Esophagus muscularis mucosa (tissue), 4 donors: ENCODE measurements around the gene YIPF6. TPM values are rescaled to one million over a fixed set of nuclear protein-coding genes. Genes with fewer than 3 reads are reported as not detected.

ENCODE experiments used
- DNase-seq: peaks from one replicate; pipeline ENCODE4 v3.0.0-alpha.2; 2017; ENCODE audit errors: extremely low spot score
- H3K27ac ChIP-seq, 4 donors: fragments of 200-600 bp; sonication (generic); replicated peaks in 1 of 4; 1 replicate in 3 of 4; 2 replicates in 1 of 4; pipeline ENCODE4 v1.5.1; 2016 to 2019; ENCODE audit warnings: mild to moderate bottlenecking in 1 of 4
- H3K27me3 ChIP-seq, 4 donors: fragments of 200-600 bp; sonication (generic); one replicate each; pipeline versions ENCODE4 v1.5.1 to v1.6.0; 2016 to 2019
- H3K36me3 ChIP-seq, 4 donors: fragments of 200-600 bp; sonication (generic); one replicate each; pipeline ENCODE4 v1.5.1; 2016 to 2019
- H3K4me1 ChIP-seq, 4 donors: fragments of 200-600 bp; sonication (generic); one replicate each; pipeline ENCODE4 v1.5.1; 2016 to 2019
- H3K4me3 ChIP-seq, 4 donors: fragments of 200-600 bp; sonication (generic); 1 replicate in 2 of 4; 2 replicates in 2 of 4; pipeline ENCODE4 v1.5.1; 2016 to 2019; ENCODE audit warnings: mild to moderate bottlenecking in 4 of 4, moderate library complexity in 1 of 4
- H3K9me3 ChIP-seq, 4 donors: fragments of 200-600 bp; sonication (generic); 1 replicate in 3 of 4; 2 replicates in 1 of 4; pipeline ENCODE4 v1.5.1; 2016 to 2019
- EP300 ChIP-seq: sonication (generic); formaldehyde crosslinking; IDR thresholded peaks from one replicate; pipeline ENCODE4 v1.6.1; 2017; ENCODE audit warnings: antibody characterized with exemption
- POLR2A ChIP-seq: fragments of 450-650 bp; IDR thresholded peaks from one replicate; pipeline ENCODE4 v1.6.1; 2017; ENCODE audit warnings: antibody characterized with exemption, moderate library complexity, mild to moderate bottlenecking, low read depth
- POLR2AphosphoS5 ChIP-seq, 2 donors: sonication (generic); formaldehyde crosslinking; IDR thresholded peaks; one replicate each; pipeline ENCODE4 v1.6.1; 2017; ENCODE audit warnings: antibody characterized with exemption in 2 of 2
- WGBS: methylation state at CpG from one replicate; pipeline ENCODE4 v1.1.5; 2018; 5-methylcytosine and 5-hydroxymethylcytosine counted together
- intact Hi-C: fragments of 100-400 bp; cut with DNase I; formaldehyde crosslinking; loops from one replicate; pipeline ENCODE4 v1.15.1; 2023
- total RNA-seq, 4 donors: library from RNA; depleted of rRNA; stranded (reverse); fragments of >200 nt; gene quantifications; one replicate each; pipeline versions ENCODE4 v1.1.0 to v1.2.1, GENCODE V29; 2016
- TF ChIP-seq, protein P1 (sequence below), 3 experiments: fragments of 200-600 bp in 2 of 3; fragments of 450-650 bp in 1 of 3; sonication (generic) in 2 of 3; IDR thresholded peaks; one replicate each; pipeline ENCODE4 v1.5.1; 2017 to 2019; ENCODE audit warnings: antibody characterized with exemption in 3 of 3, mild to moderate bottlenecking in 2 of 3, moderate library complexity in 1 of 3

Gene YIPF6
- total RNA-seq, 4 donors from 2014 or later: 22.4 to 28.5 (median 24.5) TPM

DNA sequence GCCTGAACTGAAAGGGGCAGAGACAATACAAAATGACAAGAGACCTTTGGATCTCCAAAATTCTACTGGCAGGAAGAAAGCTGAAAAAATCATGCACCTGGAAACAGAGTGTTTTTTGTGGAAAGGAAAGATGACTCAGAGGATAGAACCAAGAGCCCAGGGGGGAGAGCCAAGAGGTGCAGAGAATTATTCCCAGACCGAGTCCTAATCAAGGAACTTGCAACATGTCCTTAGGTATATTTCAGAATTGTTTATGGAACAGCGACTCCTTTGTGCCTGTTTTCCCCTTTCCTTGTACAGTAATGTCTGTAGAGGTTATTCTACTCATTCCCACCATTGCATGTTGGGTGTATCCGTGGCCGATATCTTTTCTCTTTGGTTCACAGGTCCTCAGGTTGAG is 71.7 kb downstream of the YIPF6 start:
- H3K36me3 ChIP-seq: no peaks in the 10 kb centered on the region
- intact Hi-C loops: no loop called here
- no peaks in the 10 kb centered on the region for H3K4me1 ChIP-seq
- no peaks in the 10 kb centered on the region for H3K27me3 ChIP-seq
- no peak overlapping the region for H3K4me3 ChIP-seq
- H3K9me3 ChIP-seq: no peaks in the 10 kb centered on the region
- DNase-seq: no peak
- H3K27ac ChIP-seq: no peak overlapping the region
- TF ChIP-seq POLR2AphosphoS5 (IDR thresholded peaks at IDR 0.05) (no peak), POLR2A (no peak), EP300 (no peak)
- TF ChIP-seq, protein P1, sequence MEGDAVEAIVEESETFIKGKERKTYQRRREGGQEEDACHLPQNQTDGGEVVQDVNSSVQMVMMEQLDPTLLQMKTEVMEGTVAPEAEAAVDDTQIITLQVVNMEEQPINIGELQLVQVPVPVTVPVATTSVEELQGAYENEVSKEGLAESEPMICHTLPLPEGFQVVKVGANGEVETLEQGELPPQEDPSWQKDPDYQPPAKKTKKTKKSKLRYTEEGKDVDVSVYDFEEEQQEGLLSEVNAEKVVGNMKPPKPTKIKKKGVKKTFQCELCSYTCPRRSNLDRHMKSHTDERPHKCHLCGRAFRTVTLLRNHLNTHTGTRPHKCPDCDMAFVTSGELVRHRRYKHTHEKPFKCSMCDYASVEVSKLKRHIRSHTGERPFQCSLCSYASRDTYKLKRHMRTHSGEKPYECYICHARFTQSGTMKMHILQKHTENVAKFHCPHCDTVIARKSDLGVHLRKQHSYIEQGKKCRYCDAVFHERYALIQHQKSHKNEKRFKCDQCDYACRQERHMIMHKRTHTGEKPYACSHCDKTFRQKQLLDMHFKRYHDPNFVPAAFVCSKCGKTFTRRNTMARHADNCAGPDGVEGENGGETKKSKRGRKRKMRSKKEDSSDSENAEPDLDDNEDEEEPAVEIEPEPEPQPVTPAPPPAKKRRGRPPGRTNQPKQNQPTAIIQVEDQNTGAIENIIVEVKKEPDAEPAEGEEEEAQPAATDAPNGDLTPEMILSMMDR (IDR thresholded peaks at IDR 0.05): no peak
- WGBS: 78% methylated on average over 4 of the region's 4 CpGs

DNA sequence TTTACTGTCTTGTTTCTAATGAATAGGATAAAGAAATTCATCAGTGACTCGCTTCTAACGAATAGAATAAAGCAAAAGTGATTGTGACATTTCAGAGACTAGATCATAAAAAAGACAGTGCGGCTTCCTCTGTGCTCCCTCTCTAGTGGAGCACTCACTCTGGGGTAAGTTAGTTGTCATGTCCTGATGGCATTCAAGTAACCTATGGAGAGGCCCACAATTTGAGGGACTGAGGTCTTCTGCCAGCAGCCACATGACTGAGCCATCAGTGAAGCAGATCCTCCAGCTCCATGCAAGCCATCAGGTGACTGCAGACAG is 72.4 kb downstream of the YIPF6 start:
- Histone ChIP-seq H3K36me3 (no peaks in the 10 kb centered on the region), H3K9me3 (no peaks in the 10 kb centered on the region), H3K27me3 (no peaks in the 10 kb centered on the region), H3K27ac (no peak overlapping the region), H3K4me3 (no peak overlapping the region), H3K4me1 (no peaks in the 10 kb centered on the region)
- WGBS: 75% methylated on average over 3 of the region's 3 CpGs
- DNase-seq: no peak
- intact Hi-C loops: no loop called here
- TF ChIP-seq, protein P1 (IDR thresholded peaks at IDR 0.05): no peak
- TF ChIP-seq POLR2AphosphoS5 (IDR thresholded peaks at IDR 0.05) (no peak), EP300 (no peak), POLR2A (no peak)

DNA sequence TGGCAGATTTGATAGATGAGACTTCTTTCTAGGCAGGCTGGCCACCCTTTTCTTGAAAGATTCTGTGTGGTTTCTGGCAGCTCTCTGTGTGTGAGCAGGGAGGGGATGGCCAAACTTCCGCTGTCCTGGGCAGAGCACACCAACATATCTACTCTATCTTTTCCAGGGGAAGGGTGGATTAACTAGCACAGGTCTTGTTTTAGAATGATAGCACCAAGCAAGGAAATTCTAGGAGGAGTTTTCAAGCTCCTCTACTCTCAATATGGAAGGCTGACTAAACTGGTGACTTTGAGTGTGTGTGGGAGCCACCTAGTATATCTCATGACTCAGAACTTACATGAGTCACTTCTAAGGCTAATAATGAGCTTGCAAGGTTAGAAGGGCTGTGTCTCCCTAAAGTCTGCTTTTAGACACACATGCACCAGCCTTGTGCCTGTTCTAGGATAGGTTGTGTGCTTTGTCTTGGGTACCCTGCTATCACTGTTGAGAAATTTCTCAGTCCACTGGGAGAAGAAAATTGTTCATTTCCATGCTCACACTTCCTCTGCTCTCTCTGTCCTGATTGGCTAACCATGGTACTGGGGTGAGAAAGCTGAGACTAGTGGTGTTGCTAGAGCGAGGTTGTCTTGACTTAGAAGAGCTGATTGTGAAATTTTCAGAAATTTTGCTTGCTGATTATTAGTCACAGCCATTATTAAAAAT is 72.9 kb downstream of the YIPF6 start:
- H3K27ac ChIP-seq: no peak overlapping the region
- H3K4me1 ChIP-seq: no peaks in the 10 kb centered on the region
- H3K9me3 ChIP-seq: no peaks in the 10 kb centered on the region
- WGBS: 67% methylated on average over 2 of the region's 2 CpGs
- no peaks in the 10 kb centered on the region for H3K27me3 ChIP-seq
- H3K36me3 ChIP-seq: no peaks in the 10 kb centered on the region
- H3K4me3 ChIP-seq: no peak overlapping the region
- TF ChIP-seq POLR2AphosphoS5 (IDR thresholded peaks at IDR 0.05) (no peak), POLR2A (no peak)
- TF ChIP-seq, protein P1 (IDR thresholded peaks at IDR 0.05): no peak
- intact Hi-C loops: no loop called here
- no peak for DNase-seq

DNA sequence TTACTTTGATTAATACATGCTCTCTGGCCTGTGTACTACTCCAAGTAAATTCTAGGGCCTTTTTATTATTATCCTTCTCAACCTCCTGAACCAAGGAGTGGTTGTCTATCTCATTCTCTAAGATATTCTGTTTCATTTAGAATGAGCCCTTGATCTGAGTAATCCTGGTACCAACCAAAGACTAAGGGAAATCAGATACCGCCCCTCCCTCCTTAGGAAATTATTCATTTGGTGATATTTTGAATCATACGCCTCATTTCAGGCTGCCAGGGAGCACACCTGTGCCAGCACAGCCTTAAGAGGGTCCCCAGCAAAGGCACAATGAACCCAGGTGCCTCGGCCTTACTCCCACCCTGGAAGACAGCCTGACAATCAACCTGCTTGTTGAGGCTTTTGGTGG is 75.4 kb downstream of the YIPF6 start:
- H3K4me1 ChIP-seq: no peaks in the 10 kb centered on the region
- intact Hi-C loops: no loop called here
- H3K9me3 ChIP-seq: no peaks in the 10 kb centered on the region
- H3K4me3 ChIP-seq: no peak overlapping the region
- no peak for DNase-seq
- no peak overlapping the region for H3K27ac ChIP-seq
- TF ChIP-seq EP300 (no peak), POLR2AphosphoS5 (IDR thresholded peaks at IDR 0.05) (no peak), POLR2A (no peak)
- TF ChIP-seq, protein P1 (IDR thresholded peaks at IDR 0.05): no peak
- no peaks in the 10 kb centered on the region for H3K27me3 ChIP-seq
- WGBS: 62% methylated on average over 3 of the region's 3 CpGs
- H3K36me3 ChIP-seq: no peaks in the 10 kb centered on the region

DNA sequence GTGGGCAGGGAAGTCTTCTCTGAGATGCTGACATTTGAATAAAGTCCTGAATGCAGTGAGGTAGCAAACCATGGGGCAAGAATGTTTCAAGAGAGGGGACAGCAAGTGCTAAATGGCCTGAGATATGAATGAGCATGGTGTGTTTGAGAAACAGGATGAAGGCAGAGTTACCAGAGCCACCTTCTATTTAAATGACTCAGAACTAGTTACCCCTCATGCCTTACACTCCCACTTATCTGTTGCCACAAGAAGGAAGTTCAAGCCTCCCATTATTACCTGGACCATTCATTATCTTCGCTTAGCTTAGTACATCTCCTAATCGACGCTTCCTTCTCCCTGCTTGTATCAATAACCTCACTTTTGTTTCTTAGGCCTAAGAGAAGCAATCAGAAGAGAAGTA is 81.0 kb downstream of the YIPF6 start:
- Histone ChIP-seq H3K4me1 (no peaks in the 10 kb centered on the region), H3K27ac (no peak overlapping the region), H3K36me3 (no peaks in the 10 kb centered on the region), H3K9me3 (no peaks in the 10 kb centered on the region), H3K27me3 (no peaks in the 10 kb centered on the region), H3K4me3 (no peak overlapping the region)
- intact Hi-C loops: no loop called here
- TF ChIP-seq POLR2A: no peak
- TF ChIP-seq, protein P1 (IDR thresholded peaks at IDR 0.05): no peak
- TF ChIP-seq POLR2AphosphoS5 (IDR thresholded peaks at IDR 0.05): no peak
- TF ChIP-seq EP300: no peak
- no peak for DNase-seq
- 89% methylated on average over 3 of the region's 3 CpGs for WGBS
